Myocyte (in vitro differentiated cells): ENCODE results near the gene SHANK1. TPM values are rescaled to one million over a fixed set of nuclear protein-coding genes. Genes with fewer than 3 reads are reported as not detected.
"Not testable (repeated sequence)": the region's sequence is repeated elsewhere in the genome, so short reads cannot be mapped to it uniquely, and the experiment has no call there.

Experiments
- DNase-seq: peaks from one replicate; pipeline ENCODE4 v3.0.0-alpha.2; 2012; ENCODE audit warnings: low read depth
- polyA plus RNA-seq: library from polyadenylated mRNA; unstranded; fragments of >200 nt; gene quantifications from one replicate; pipeline ENCODE4 v1.2.1, GENCODE V29; 2012; ENCODE audit warnings: missing spikeins
- total RNA-seq: library from RNA; depleted of rRNA; stranded (reverse); fragments of >200 nt; gene quantifications from 2 replicates; pipeline ENCODE4 v1.2.3, GENCODE V29; 2014

Gene SHANK1
- total RNA-seq: 32.3 and 38.1 TPM in 2 replicates
- polyA plus RNA-seq: 9.5 TPM

DNA sequence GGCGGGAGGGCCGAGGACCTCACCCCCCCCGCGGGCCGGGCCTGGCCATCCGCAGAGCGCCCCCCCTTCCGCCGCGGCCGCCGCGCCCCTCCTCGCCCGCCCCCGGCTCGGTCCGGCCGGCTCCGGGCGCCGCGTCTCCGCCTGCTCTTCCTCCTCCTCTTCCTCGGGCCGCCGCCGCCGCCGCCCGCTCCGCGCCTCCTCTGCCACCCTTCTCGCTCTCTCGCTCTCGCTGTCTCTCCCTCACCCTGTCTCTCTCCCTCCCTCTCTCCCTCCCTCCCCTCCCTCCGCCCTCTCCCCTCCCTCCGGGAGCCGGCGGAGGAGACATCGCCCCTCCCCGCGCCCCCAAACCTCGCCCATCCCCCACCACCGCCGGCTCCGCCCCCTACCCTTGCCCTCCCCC, at the start of gene SHANK1:
TSS of gene SHANK1 (minus strand) at position 237 of the 400 bp plus-strand sequence. CDS start 2,883 bp downstream, outside the sequence.
- peak; percentile 35 for DNase-seq

DNA sequence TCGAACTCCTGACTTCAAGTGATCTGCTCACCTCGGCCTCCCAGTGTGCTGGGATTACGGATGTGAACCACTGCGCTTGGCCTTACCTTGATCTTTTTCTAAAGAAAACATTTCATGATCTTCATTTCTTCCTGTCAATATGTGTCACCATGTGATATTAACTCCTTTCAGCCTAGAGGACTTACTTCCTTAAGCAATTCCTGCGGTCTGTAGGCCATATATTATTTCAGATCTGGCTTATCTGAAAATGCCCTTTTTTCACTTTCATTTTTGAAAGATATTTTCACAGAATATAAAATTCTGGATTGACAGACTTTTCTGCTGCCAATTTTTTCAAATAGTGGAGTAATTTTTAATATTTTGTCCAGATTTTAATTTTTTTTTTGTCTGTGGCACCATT, 48.7 kb upstream of the SHANK1 start:
- no peak for DNase-seq

DNA sequence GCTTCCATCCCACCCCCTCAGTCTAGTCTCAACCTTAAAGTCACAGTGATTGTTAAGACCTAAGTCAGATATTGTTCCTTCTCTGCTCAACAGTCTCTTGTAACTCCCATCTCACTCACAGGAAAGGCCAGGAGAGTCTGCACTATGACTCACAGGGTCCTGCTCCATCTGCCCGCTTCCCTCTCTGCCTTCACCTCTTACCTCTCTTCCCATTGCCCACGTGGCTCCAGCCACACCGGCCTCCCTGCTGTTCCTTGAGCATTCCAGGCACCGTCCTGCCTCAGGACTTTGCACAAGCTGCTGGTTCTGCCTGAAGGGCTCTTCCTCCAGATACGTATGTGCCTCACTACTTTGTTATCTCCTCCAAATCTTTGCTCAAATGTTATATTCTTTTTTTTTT, 47.7 kb upstream of the SHANK1 start:
- DNase-seq: not testable (repeated sequence)

DNA sequence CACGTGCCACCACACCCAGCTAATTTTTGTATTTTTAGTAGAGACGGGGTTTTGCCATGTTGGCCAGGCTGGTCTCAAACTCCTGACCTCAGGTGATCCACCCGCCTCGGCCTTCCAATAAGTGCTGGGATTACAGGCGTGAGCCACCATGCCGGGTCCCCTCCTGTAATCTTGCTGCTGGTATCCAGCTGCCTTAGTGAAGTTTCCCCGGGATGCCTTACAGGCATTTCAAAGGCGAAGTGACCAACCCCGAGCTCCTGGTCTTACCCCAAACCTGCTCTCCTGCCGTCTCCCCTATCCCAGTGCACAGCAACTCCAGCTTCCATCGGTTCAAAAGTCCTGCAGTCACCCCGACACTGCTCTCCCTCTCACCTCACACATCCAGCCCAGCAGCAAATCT, 47.1 kb upstream of the SHANK1 start:
- not testable (repeated sequence) for DNase-seq

DNA sequence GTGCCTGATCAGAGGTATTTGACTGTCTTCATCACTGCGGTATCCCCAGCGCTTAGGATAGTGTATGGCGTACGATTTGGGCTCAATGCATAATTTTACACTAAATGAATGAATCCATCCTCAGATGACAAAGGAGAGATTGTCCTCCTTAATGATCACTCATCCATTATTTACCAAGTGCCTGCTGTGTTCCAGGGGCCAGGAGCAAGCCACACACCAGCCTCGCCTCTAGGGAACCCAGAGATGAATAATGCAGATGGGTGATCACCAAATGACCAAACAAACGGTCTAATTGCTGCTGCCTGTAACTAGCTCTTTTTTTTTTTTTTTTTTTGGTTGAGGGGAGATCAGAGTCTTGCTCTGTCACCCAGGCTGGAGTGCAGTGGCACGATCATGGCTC, 44.8 kb upstream of the SHANK1 start:
- no peak for DNase-seq

DNA sequence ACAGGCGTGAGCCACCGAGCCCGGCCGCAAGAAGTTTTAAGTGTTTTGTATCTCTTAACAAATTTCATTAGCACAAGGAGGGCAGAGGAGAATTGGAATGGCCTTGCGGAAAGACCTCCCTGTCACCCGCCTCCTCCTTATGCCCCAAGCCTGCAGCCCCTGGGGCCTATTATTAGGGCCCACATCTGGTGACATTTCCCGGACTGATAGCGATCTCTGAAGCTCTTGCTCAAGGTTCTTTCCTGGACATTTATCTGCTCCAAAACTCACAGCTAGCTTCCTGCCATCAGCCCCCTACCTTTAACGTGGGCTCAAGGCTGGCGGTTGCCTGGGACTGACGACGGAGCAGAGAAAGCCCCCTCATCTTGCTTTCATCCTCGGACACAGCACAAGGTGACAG, 43.9 kb upstream of the SHANK1 start:
- DNase-seq: not testable (repeated sequence)

DNA sequence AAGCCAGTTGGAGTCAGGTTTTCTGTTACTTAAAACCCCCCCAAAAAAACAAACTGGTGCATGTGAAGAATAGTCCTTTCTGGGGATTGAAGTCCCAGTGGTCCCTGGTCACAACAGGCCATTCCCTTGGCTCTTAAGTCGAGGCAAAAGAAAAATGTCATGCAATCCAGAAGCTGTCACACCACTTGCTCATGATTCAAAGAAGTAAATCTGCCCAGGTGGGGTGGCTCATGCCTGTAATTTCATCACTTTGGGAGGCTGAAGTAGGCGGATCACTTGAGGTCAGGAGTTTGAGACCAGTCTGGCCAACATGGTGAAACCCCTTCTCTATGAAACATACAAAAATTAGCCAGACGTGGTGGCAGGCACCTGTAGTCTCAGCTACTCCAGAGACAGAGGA, 41.9 kb upstream of the SHANK1 start:
- DNase-seq: not testable (repeated sequence)

DNA sequence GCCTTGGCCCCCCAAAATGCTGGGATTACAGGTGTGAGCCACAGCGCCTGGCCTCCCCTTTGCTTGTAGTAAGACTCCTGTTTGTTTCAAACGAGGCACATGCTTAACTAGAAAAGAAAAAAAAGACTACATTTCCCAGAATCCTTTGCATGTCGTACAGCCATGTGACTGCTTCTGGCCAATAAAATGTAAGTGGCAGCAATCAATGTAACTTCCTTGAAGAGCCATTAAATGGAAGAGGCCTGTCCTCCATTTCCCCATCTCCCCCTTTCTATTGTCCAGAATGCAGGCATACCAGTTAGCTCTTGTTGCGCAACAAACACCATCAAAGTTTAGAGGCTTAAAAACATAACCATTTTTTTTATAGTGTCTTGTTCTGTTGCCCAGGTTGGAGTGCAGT, 40.3 kb upstream of the SHANK1 start:
- no peak for DNase-seq

DNA sequence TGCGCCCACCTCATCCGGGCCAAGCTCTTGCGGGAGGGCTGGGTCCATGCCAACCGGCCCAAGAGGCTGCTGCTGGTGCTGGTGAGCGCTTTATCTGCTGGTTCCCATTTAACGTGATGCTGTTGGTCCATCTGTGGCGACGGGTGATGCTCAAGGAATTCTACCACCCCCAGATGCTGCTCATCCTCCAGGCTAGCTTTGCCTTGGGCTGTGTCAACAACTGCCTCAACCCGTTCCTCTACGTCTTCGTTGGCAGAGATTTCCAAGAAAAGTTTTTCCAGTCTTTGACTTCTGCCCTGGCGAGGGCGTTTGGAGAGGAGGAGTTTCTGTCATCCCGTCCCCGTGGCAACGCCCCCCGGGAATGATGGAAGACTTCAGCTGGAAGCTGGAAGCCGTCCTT, 39.5 kb upstream of the SHANK1 start:
- DNase-seq: not testable (repeated sequence)

DNA sequence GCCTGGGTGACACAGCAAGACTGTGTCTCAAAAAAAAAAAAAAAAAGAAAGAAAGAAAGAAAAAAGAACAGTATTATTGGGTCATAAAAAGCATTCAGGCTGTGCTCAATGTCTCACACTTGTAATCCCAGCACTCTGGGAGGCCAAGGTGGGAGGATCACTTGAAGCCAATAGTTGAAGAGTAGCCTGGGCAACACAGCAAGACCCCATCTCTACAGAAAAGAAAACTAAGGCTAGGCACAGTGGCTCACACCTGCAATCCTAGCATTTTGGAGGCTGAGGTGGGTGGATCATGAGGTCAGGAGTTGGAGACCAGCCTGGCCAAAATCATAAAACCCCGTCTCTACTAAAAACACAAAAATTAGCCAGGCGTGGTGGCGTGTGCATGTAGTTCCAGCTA, 38.0 kb upstream of the SHANK1 start:
- not testable (repeated sequence) for DNase-seq

DNA sequence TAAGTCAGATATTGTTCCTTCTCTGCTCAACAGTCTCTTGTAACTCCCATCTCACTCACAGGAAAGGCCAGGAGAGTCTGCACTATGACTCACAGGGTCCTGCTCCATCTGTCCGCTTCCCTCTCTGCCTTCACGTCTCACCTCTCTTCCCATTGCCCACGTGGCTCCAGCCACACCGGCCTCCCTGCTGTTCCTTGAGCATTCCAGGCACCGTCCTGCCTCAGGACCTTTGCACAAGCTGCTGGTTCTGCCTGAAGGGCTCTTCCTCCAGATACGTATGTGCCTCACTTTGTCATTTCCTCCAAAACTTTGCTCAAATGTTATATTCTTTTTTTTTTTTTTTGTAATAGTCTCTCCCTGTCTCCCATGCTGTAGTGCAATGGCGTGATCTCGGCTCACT, 36.6 kb upstream of the SHANK1 start:
- DNase-seq: not testable (repeated sequence)

DNA sequence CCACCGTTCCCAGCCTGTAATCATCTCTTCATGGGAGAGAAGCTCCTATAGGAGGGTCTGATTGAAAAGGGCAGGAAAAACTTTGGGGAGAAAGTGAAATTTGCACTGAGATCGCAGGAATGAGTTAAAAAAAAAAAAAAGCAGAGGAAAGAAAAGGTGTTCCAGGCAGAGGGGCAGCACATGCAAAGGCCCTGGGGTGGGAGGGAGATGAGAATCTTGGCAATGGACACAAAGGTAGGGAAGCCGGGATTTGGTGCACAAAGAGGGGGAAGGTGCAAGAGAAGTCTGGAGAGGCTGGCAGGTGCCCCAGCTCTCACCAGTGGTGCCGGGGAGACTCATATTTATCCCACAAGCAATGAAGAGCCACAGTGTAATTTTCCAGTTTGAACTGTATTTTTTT, 34.3 kb upstream of the SHANK1 start:
- no peak for DNase-seq

DNA sequence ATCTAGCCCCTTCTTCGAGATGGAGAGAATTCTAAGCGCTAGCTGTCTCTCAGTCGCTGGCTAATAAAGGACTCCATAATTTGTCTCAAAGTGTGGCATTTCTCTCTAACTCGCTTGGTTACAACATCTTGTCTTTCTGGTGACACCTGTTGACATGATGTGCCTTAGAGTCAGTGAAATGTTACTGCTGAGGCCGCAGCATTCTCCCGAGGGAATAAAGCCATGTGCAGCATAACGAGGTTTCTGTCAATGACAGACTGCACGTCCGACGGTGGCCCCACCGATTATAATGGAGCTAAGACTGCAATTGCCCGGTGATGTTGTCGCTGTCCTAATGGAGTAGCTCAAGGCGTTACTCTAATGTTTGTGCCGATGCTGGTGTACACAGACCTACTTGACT, 30.4 kb upstream of the SHANK1 start:
- DNase-seq: peak; percentile 6

DNA sequence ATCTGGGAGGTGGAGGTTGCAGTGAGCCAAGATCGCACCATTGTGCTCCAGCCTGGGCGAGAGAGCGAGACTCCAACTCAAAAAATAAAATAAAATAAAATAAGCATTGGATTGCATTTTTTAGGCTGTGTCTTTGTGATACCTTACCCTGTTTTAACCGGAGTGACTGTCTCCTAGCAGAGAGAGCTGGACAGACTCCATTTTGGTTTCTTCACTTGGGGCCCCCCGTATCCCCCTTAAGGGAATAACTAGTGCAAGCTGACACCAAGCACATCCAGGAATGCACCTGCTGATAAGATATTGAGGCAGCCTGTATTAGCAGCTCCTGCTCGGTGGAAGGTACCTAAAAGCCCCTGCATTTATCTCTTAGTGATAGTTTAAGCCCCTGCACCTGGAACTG, 29.9 kb upstream of the SHANK1 start:
- DNase-seq: no peak

DNA sequence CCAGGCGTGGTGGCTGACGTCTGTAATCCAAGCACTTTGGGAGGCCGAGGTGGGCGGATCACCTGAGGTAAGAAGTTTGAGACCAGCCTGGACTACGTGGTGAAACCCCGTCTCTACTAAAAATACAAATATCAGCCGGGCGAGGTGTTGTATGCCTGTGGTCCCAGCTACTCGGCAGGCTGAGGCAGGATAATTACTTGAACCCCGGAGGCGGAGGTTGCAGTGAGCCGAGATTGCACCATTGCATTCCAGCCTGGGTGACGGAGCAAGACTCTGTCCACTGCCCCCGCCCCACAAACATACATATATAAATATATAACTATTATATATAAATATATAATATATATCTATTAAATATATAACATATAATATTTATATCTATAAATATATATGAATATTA, 27.5 kb upstream of the SHANK1 start:
- DNase-seq: not testable (repeated sequence)

DNA sequence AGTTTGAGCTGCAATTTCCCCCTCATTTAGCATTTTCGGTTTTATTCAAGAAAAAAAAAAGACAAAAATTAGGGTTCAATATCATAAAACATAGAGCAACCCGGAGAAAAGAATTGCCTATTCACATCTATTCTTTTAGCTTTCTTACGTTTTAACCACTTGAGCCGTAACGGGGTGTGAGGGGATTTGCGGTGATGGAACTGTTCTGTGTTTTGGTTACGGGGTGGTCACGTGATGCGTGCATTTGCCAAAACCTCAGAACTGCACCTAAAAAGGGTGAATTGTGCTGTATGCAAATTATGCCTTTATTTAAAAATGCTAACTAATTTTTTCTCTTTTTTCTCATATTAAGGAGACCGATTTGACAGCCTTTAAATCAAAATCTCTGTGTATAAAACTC, 25.6 kb upstream of the SHANK1 start:
- no peak for DNase-seq

DNA sequence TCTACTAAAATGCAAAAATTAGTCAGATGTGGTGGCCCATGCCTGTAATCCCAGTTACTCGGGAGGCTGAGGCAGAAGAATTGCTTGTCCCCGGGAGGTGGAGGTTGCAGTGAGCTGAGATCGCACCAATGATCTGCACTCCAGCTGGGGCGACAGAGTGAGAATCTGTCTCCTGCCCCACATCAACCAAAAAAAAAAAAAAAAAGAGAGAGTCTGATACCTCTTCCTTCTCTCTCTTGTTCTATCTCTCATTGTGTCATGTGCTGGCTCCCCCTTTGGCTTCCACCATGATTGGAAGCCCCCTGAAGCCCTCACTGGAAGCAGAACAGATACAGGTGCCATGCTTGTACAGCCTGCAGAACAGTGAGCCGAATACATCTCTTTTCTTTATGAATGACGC, 23.9 kb upstream of the SHANK1 start:
- DNase-seq: no peak

DNA sequence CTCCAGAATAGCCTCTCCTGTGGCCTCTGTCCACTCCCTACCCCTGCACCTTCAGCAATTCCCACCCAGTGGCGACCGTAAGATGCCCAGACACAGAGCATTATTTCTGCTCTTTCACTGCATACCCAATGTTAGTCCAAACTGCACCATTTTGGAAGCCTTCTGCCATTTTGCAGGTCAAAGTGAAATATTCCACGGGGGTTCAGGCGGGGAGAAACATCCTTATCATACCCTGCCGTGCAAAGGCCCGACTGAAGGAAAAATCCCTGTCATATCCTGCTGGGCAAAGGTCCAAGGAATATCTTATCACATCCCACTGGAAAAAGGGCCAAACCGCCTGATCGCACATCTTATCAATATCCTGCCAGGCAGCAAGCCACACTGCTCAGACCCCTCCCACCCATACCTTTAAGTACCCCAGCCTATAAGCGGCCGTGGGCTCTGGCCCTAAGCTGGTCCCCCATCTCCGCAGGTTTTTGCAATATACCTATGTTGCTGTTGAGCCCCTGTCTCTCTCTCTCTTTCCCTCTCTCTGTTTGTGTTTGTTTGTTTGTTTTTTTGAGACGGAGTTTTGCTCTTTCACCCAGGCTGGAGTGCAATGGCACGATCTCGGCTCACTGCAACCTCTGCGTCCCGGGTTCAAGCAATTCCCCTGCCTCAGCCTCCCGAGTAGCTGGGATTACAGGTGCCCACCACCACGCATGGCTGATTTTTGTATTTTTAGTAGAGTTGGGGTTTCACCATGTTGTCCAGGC, 21.8 kb upstream of the SHANK1 start:
- DNase-seq: no peak

DNA sequence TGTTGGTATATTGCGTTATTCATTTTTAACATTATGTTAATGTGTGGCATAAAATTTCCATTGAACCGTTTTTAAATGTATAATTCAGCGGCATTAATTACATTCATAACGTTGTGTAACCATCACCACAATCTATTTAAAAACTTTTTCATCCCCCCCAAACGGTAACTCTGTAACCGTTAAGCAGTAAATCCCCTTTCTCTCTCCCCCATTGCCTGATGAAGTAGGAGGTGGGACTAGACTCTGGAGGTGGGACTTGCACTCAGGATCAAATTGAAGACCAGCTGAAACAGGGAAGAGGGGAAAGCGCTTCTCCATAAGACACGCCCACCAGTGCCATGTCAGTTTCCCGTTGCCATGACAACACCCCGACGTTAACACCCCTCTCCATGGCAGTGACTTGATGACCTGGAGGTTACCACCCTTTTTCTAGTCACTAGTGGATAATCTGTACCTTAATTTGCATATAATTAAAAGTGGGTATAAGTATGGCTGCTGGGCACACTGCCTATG, 20.4 kb upstream of the SHANK1 start:
- no peak for DNase-seq

DNA sequence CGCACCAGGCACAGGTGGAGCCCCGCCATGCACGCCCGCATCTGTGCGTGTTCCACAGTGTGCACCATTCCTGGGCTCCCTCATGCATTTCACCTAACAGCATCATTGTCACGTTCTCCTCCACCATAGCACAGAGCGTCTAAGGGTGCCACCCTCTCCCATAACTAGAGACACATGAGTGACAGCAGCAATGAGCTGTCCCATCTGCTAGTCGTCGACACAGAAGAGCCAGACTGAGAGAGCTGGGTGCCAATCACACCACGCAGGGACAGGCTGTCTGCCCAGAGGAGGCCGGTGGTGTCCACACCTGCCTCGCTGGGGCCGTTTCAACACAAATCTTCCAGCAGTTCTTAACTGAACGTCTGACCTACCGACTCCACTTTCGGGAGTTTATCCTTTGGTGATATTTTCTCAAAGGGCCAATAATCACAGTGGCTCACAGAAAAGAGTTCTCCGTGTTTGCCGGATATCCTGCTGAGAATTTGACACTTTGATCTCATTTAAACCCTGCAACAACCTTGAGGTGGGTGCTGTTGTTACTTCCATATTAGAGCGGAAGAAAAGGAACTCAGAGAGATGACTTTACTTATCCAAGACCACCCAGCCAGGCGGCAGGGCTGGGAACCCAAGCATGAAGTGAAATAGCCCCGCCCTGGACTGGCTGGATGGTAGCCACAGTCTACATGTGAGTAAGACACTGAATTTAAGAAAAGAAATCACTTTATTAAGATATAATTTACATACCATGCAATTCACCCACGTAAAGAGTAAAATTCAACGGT, 19.7 kb upstream of the SHANK1 start:
- DNase-seq: no peak

DNA sequence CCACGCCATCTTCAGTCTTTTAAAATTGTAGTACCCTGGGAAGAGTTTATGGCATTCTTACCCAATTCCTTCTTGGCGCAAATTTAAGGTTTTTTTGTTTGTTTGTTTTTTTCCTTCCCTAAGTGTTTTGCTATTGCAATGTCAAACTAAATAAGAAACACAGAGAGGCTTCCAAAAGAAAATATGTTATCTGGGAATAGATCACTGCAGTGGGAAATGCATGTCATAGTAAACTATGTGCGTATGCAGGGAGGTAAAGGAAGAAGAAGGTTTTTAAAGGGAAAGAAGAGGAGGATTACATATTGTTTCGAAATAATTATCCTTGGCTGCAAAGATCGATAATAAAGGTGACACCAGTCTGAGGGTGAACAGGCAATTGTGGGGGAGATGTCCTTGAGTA, 16.7 kb upstream of the SHANK1 start:
- no peak for DNase-seq

DNA sequence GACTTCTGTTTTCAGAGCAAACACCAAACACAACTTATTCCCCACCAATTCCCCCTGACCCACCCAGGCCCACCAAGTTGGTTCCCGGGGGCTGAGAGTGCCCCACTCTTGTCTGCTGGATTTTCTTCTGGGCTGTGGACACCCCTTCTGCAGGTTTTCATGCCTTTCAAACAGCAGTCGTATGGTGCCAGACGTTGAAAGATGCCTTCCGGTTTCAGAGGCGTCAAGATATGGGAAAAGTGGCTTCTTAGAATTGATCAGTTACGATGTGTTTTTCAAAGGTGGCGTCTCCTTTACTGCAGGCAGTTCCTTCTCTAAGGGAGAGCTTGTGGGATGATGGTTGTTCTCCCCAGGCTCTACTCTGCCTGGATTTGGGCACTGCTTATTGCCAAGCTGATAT, 16.3 kb upstream of the SHANK1 start:
- DNase-seq: no peak
